ENCODE measurements around the gene ARHGEF19.
A peak's percentile ranks its signal among the peaks of the same experiment; 100 is the strongest.

Gene ARHGEF19

GRCh38 chr1:16148329-16149092, 63.9 kb downstream of the ARHGEF19 start:
- ATAC-seq (ENCODE audit: low read depth) (no peak), DNase-seq (ENCODE audit: low spot score) (no peak)
- Histone ChIP-seq H3K27me3 (ENCODE audit: insufficient read depth, poor library complexity, severe bottlenecking) (no peaks in the 10 kb centered on the region), H3K4me3 (ENCODE audit: severe bottlenecking) (no peak overlapping the region), H3K4me1 (ENCODE audit: insufficient read depth, poor library complexity, severe bottlenecking) (peaks cover 76% of the 10 kb centered on the region), H3K27ac (ENCODE audit: poor library complexity, severe bottlenecking) (peak overlapping the region; percentile 99), H3K9me3 (ENCODE audit: severe bottlenecking) (no peaks in the 10 kb centered on the region), H3K36me3 (ENCODE audit: low read depth) (peaks cover 98% of the 10 kb centered on the region)
- TF ChIP-seq CTCF (IDR thresholded peaks at IDR 0.05; ENCODE audit: poor library complexity, severe bottlenecking), result no peak
